Effector CD8-positive, alpha-beta T cell (primary cell): ENCODE data around the gene RAB15.

Experiments used
- DNase-seq: peaks from one replicate; lab custom pipeline; 2025; lab: John Stamatoyannopoulos, UW
- total RNA-seq, 4 experiments: gene quantifications; one replicate each; lab custom pipeline; 2026; lab: John Stamatoyannopoulos, UW

Gene RAB15
- 2.7 to 9.2 (median 7.9) reads per million in 4 experiments for total RNA-seq

DNA sequence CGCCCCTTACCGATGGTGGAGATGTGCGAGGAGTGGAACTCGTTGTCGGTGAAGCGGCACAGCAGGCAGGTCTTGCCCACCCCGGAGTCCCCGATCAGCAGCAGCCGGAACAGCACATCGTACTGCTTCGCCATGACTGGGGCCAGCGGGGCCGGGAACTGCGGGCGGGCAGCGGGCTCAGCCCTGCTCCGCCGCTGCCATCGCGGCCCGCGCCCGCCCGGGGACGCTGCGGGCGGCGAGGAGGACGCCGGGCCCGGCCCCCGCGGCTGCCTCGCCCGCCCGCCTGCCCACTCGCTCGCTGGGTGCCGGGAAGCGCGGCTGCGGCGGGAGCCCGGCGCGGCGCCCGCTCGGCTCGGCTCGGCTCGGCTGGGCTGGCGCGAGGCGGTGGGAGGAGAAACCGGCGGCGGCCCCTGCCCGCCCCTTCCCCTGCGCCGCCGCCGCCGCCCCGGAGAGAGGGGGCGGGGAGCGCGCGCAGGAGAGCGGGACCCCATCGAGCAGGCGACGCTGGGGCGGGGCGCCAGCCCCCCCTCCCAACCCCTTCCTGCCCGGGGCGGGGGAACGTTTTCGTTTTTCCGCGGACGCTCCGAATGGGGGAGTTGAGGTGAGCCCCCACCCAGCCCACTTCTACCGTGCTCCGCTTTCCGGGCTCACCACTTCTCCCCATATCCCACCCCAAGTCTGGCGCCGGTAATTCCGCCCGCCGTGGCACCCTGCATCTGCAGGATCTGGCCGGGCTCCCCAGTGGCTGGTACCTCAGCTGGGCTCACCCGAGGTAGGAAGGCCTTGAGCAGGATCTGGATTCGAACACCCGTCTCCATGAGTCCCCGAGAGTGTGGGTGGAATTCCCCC, at the start of gene RAB15:
Gene RAB15 (minus strand): TSS at position 394 of the 849 bp plus-strand sequence. CDS start 260 bp downstream, at position 134.
- DNase-seq: peak; percentile 16

DNA sequence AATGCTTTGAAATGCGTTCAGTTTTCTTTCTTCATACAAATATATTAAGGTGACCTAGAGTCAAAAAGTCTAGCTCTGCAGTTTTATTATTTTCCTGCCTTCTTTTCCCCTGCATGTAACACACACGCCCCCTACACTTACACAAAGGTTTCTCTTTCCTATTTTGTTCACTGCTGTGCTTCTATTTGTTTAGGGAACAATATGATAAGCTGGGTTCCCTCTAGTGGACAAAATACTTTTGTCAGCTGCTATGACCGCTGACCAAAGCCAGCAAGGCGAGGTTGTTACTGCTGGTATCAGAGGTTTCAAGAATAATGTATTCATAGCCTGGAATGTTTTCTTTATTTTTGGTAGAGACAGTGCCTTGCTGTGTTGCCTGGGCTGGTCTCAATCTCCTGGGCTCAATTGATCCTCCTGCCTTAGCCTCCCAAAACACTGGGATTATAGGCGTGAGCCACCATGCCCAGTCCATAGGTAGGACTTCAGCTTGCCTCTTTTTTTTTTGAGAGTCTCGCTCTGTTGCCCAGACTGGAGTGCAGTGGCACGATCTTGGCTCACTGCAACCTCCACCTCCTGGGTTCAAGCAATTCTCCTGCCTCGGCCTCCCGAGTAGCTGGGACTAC, 47.9 kb upstream of the RAB15 start:
- no peak for DNase-seq

DNA sequence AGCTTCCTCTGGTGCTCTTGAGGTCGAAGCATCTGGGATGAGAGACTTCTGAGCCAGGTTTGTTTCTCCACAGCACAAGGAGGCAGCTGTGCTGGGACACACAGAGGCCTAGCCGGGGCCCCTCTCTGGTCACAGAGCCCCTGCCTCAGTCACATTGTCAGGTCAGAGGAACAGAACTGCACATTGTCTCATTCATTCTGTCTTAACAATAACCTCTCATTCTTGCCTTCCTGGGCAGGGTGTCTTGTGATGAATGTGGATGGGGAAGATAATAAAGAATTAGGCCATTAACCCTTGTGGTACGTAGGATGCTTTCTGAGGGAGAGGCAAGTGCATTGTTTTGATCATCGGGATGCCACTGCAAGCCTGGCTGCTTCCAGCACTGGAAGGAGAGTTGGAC, 44.3 kb upstream of the RAB15 start:
- no peak for DNase-seq

DNA sequence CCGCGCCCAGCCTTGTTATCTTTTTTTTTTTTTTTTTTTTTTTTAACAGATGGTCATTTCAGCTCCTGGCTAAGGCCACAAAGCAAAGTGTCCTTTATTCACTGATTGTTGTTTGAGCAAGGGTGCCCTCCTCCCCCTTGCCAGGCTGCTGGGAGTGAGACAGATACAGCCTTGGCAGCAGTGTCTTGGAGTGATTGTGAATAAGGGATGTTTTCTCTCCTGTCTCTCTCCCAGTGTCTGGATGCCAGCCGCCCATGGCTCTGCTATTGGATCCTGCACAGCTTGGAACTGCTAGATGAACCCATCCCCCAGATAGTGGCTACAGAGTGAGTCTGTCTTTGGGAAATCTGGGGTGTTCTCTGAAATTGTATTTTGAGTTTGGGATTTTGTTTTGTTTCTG, 43.3 kb upstream of the RAB15 start:
- no peak for DNase-seq

DNA sequence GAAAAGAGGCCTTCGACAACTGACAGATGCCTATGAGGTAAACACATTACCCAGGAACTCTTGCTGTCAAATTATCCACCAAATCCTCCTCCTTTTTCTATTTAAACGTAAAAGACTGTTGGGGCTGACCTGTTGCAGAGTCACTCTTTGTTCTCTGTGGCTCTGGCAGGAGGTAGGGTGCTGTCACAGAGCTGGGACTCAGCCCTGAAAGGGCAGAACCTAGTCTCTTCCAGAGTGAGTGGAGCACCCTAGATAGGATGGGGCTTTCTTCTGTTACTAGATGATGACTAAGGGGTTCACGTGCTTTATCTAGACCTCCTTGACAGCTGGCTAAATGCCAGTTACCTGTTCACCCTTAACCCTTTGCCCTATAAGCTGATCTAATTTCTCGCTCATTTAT, 40.2 kb upstream of the RAB15 start:
- no peak for DNase-seq

DNA sequence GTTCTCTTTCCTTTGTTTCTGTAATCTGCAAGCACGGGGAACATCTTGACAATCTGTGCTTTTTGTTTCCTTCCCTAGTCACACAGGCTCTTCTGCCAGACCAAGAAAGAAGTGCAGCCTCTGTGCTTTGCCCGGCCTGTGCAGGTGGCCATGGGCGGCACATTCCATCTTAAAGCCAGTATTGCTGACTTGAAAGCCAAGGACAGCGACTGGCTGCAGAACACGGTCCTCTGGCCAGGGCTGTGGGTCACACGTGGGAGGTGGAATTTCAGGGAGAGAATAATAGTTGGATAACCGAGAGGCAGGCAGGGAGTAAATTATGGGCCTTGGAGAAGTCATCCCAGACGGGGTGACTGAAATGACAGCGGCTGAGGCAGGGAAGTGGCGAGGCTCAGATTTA, 39.4 kb upstream of the RAB15 start:
- no peak for DNase-seq

- DNase-seq: no peak
These were observed 38.2 kb upstream of the RAB15 start for GRCh38 chr14:65010211-65010931.

DNA sequence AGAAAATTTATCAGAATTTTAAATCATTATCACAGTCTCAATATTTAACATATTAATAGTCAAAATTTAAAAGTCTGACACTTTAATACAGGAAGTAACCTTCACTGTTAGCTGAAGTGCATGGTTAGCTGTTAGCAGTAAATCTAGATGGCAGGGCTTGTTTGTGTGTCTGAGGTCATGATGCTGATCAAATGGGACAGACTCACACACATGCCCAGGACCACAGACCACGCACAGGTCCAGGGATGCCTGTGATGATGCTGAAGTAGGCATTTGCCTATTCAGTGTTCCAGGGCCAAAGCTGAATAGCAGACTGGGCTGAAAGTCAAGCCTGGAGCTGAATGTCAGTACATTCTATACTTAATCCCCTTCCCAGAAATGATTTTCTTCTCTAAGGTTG, 35.1 kb upstream of the RAB15 start:
- DNase-seq: no peak

- no peak for DNase-seq
These were observed 34.2 kb upstream of the RAB15 start for GRCh38 chr14:65006261-65006721.

- DNase-seq: no peak
These were observed 31.3 kb upstream of the RAB15 start for GRCh38 chr14:65003394-65003793.

GRCh38 chr14:65002586-65003210, 30.6 kb upstream of the RAB15 start:
- DNase-seq: no peak

GRCh38 chr14:65001723-65002122, 29.6 kb upstream of the RAB15 start:
- DNase-seq: no peak

DNA sequence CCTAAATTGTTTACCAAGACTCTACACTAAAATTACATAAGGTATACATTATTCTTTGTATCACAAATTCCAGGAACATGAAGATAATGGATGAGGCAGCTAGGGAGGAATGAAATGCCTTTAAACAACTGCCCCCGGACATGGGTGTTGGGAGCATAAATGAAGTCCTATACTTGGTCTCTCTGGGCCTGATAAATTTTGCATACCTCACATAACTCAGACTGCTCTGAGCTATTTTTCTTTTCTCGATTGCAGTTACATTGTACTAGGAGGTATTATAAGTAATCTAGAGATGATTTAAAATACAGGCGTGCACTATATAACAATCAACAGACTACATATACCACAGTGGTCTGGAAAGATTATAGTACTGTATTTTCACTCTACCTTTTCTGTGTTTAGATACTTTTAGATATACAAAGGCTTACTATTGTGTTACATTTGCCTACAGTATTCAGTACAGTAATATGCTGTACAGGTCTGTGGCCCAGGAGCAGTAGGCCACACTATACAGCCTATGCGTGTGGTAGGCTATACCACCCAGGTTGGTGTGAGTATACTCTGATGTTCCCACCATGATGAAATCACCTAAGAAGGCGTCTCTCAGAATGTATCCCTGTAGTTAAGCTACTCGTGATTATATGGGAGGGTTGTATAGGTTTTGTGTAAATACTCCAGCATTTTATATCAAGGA, 28.9 kb upstream of the RAB15 start:
- no peak for DNase-seq

DNA sequence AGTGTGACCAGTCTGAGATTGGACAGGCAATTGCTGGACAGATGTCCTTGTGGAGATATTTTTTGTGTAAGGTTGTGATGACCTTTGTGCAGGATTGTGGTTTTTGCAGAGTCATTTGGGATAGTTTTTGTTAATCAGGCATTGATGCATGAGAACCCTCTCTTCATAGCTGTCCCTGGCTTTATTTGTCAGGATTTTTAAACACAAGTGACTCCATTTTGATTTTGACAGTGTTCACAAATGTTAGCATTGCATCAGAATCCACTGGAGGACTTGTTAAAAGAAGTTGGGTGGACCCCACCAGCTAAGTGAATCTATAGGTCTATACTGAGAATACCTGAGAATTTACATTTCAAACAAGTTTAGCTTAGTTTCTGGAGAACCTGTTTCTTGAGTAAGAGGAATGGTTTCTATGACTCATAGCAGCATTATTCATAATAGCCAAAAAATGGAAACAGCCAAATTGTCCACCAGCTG, 26.4 kb upstream of the RAB15 start:
- no peak for DNase-seq

DNA sequence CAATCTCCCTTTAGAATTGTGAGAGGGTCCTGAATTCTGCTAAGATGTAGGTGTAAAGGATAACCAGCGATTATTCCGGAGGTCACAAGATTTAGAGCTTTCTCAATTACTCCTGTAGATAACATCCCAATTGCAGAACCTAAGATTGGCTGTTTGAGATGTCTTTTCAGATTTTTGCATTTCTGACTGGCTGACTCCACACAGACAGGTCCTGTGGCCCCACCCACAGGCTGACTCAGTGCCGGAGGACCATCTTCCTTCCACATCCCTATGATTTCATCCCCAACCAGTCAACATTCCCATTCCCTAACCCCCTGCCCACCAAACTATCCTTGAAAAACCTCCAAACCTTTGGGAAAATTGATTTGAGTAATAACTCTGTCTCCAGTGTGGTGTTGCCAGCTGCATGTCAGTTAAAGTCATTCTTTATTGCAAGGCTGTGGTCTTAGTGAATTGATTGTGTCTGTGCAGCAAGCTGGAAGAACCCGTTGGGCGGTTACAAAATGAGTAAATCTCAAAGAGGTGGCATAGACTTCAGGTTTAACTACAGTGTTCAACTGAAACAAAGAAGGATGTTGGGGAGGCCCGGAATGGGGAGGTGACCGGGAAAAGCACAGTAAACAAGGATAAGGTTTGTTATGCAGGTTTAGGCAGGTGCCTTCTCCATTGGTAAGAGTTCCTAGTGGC, 25.1 kb upstream of the RAB15 start:
- no peak for DNase-seq

- no peak for DNase-seq
These were observed 23.2 kb upstream of the RAB15 start for GRCh38 chr14:64995291-64995690.

DNA sequence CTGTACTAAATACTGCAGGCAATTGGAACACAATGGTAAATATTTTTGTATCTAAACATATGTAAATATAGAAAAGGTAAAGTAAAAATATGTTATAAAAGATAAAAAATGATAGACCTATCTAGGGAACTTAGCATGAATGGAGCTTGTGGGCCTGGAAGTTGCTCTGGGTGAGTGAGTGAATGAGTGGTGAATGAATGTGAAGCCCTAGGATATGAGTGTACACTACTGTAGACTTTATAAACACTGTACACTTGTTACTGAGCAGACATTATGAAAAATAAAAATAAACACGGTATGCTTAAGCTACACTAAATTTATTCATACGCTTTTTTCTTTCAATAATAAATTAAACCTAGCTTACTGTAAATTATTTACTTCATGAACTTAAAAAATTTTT, 22.4 kb upstream of the RAB15 start:
- no peak for DNase-seq

GRCh38 chr14:64993266-64993930, 21.3 kb upstream of the RAB15 start:
- DNase-seq: no peak

- DNase-seq: no peak
These were observed 20.3 kb upstream of the RAB15 start for GRCh38 chr14:64992328-64992885.

GRCh38 chr14:64990939-64991338, 18.8 kb upstream of the RAB15 start:
- no peak for DNase-seq
